ENCODE measurements around the gene TSHZ2.
A peak's percentile ranks its signal among the peaks of the same experiment; 100 is the strongest.

Gene TSHZ2

GRCh38 chr20:53180928-53181362, 208.8 kb downstream of the TSHZ2 start:
- DNase-seq (ENCODE audit: low read depth) = no peak
- Histone ChIP-seq H3K27me3 (replicated peaks; ENCODE audit: control insufficient read depth, insufficient read depth, low read length) (no peaks in the 10 kb centered on the region), H3K4me3 (ENCODE audit: low read length) (no peak overlapping the region), H3K9ac (ENCODE audit: low read length) (no peak overlapping the region), H3K36me3 (ENCODE audit: control insufficient read depth, insufficient read depth, low read length, severe bottlenecking) (no peaks in the 10 kb centered on the region), H3K9me3 (ENCODE audit: control insufficient read depth, low read length) (no peaks in the 10 kb centered on the region), H3K4me1 (ENCODE audit: control insufficient read depth, insufficient read depth, low read length) (no peaks in the 10 kb centered on the region)

- DNase-seq (ENCODE audit: low read depth) = no peak
- Histone ChIP-seq H3K27me3 (replicated peaks; ENCODE audit: control insufficient read depth, insufficient read depth, low read length) (no peaks in the 10 kb centered on the region), H3K36me3 (ENCODE audit: control insufficient read depth, insufficient read depth, low read length, severe bottlenecking) (no peaks in the 10 kb centered on the region), H3K4me1 (ENCODE audit: control insufficient read depth, insufficient read depth, low read length) (no peaks in the 10 kb centered on the region), H3K9me3 (ENCODE audit: control insufficient read depth, low read length) (no peaks in the 10 kb centered on the region), H3K9ac (ENCODE audit: low read length) (no peak overlapping the region), H3K4me3 (ENCODE audit: low read length) (no peak overlapping the region)
Measured at GRCh38 chr20:53181866-53182376, 209.8 kb downstream of the TSHZ2 start.

- Histone ChIP-seq H3K4me1 (ENCODE audit: control insufficient read depth, insufficient read depth, low read length) (no peaks in the 10 kb centered on the region), H3K27me3 (replicated peaks; ENCODE audit: control insufficient read depth, insufficient read depth, low read length) (no peaks in the 10 kb centered on the region), H3K9ac (ENCODE audit: low read length) (no peak overlapping the region), H3K4me3 (ENCODE audit: low read length) (no peak overlapping the region), H3K36me3 (ENCODE audit: control insufficient read depth, insufficient read depth, low read length, severe bottlenecking) (no peaks in the 10 kb centered on the region), H3K9me3 (ENCODE audit: control insufficient read depth, low read length) (no peaks in the 10 kb centered on the region)
- DNase-seq (ENCODE audit: low read depth) = no peak
Measured at GRCh38 chr20:53183181-53183580, 211.0 kb downstream of the TSHZ2 start.

- H3K4me3 ChIP-seq (ENCODE audit: low read length) = no peak overlapping the region
- no peaks in the 10 kb centered on the region for H3K9me3 ChIP-seq (ENCODE audit: control insufficient read depth, low read length)
- H3K4me1 ChIP-seq (ENCODE audit: control insufficient read depth, insufficient read depth, low read length) = no peaks in the 10 kb centered on the region
- H3K9ac ChIP-seq (ENCODE audit: low read length) = no peak overlapping the region
- no peak for DNase-seq (ENCODE audit: low read depth)
- H3K27me3 ChIP-seq (replicated peaks; ENCODE audit: control insufficient read depth, insufficient read depth, low read length) = no peaks in the 10 kb centered on the region
- H3K36me3 ChIP-seq (ENCODE audit: control insufficient read depth, insufficient read depth, low read length, severe bottlenecking) = no peaks in the 10 kb centered on the region
Measured at GRCh38 chr20:53186635-53187034, 214.5 kb downstream of the TSHZ2 start.

GRCh38 chr20:53187392-53188068, 215.4 kb downstream of the TSHZ2 start:
- Histone ChIP-seq H3K36me3 (ENCODE audit: control insufficient read depth, insufficient read depth, low read length, severe bottlenecking) (no peaks in the 10 kb centered on the region), H3K4me1 (ENCODE audit: control insufficient read depth, insufficient read depth, low read length) (no peaks in the 10 kb centered on the region), H3K9ac (ENCODE audit: low read length) (no peak overlapping the region), H3K27me3 (replicated peaks; ENCODE audit: control insufficient read depth, insufficient read depth, low read length) (no peaks in the 10 kb centered on the region), H3K9me3 (ENCODE audit: control insufficient read depth, low read length) (no peaks in the 10 kb centered on the region), H3K4me3 (ENCODE audit: low read length) (no peak overlapping the region)
- DNase-seq (ENCODE audit: low read depth) = no peak

- Histone ChIP-seq H3K4me1 (ENCODE audit: control insufficient read depth, insufficient read depth, low read length) (no peaks in the 10 kb centered on the region), H3K9ac (ENCODE audit: low read length) (no peak overlapping the region), H3K27me3 (replicated peaks; ENCODE audit: control insufficient read depth, insufficient read depth, low read length) (no peaks in the 10 kb centered on the region), H3K9me3 (ENCODE audit: control insufficient read depth, low read length) (no peaks in the 10 kb centered on the region), H3K4me3 (ENCODE audit: low read length) (no peak overlapping the region), H3K36me3 (ENCODE audit: control insufficient read depth, insufficient read depth, low read length, severe bottlenecking) (no peaks in the 10 kb centered on the region)
- no peak for DNase-seq (ENCODE audit: low read depth)
Measured at GRCh38 chr20:53190225-53190624, 218.1 kb downstream of the TSHZ2 start.

GRCh38 chr20:53191957-53192356, 219.8 kb downstream of the TSHZ2 start:
- Histone ChIP-seq H3K27me3 (replicated peaks; ENCODE audit: control insufficient read depth, insufficient read depth, low read length) (no peaks in the 10 kb centered on the region), H3K4me3 (ENCODE audit: low read length) (no peak overlapping the region), H3K36me3 (ENCODE audit: control insufficient read depth, insufficient read depth, low read length, severe bottlenecking) (no peaks in the 10 kb centered on the region), H3K4me1 (ENCODE audit: control insufficient read depth, insufficient read depth, low read length) (peaks cover 3% of the 10 kb centered on the region), H3K9me3 (ENCODE audit: control insufficient read depth, low read length) (no peaks in the 10 kb centered on the region), H3K9ac (ENCODE audit: low read length) (no peak overlapping the region)
- no peak for DNase-seq (ENCODE audit: low read depth)

GRCh38 chr20:53194306-53195290, 222.4 kb downstream of the TSHZ2 start:
- no peak overlapping the region for H3K4me3 ChIP-seq (ENCODE audit: low read length)

GRCh38 chr20:53195876-53196610, 223.9 kb downstream of the TSHZ2 start:
- H3K9ac ChIP-seq (ENCODE audit: low read length) = no peak overlapping the region
- H3K36me3 ChIP-seq (ENCODE audit: control insufficient read depth, insufficient read depth, low read length, severe bottlenecking) = no peaks in the 10 kb centered on the region
- H3K27me3 ChIP-seq (replicated peaks; ENCODE audit: control insufficient read depth, insufficient read depth, low read length) = no peaks in the 10 kb centered on the region
- H3K4me3 ChIP-seq (ENCODE audit: low read length) = peak overlapping the region; percentile 45
- H3K9me3 ChIP-seq (ENCODE audit: control insufficient read depth, low read length) = no peaks in the 10 kb centered on the region
- peaks cover 4% of the 10 kb centered on the region for H3K4me1 ChIP-seq (ENCODE audit: control insufficient read depth, insufficient read depth, low read length)
- DNase-seq (ENCODE audit: low read depth) = no peak

More at GRCh38 chr20:53194306-53195290, 222.4 kb downstream of the TSHZ2 start:
- Histone ChIP-seq H3K9ac (ENCODE audit: low read length) (no peak overlapping the region), H3K4me1 (ENCODE audit: control insufficient read depth, insufficient read depth, low read length) (peaks cover 3% of the 10 kb centered on the region), H3K36me3 (ENCODE audit: control insufficient read depth, insufficient read depth, low read length, severe bottlenecking) (no peaks in the 10 kb centered on the region), H3K9me3 (ENCODE audit: control insufficient read depth, low read length) (no peaks in the 10 kb centered on the region), H3K27me3 (replicated peaks; ENCODE audit: control insufficient read depth, insufficient read depth, low read length) (no peaks in the 10 kb centered on the region)
- no peak for DNase-seq (ENCODE audit: low read depth)

- no peak for DNase-seq (ENCODE audit: low read depth)
- no peaks in the 10 kb centered on the region for H3K9me3 ChIP-seq (ENCODE audit: control insufficient read depth, low read length)
- H3K9ac ChIP-seq (ENCODE audit: low read length) = no peak overlapping the region
- H3K27me3 ChIP-seq (replicated peaks; ENCODE audit: control insufficient read depth, insufficient read depth, low read length) = no peaks in the 10 kb centered on the region
- H3K36me3 ChIP-seq (ENCODE audit: control insufficient read depth, insufficient read depth, low read length, severe bottlenecking) = no peaks in the 10 kb centered on the region
- no peak overlapping the region for H3K4me3 ChIP-seq (ENCODE audit: low read length)
- H3K4me1 ChIP-seq (ENCODE audit: control insufficient read depth, insufficient read depth, low read length) = peaks cover 6% of the 10 kb centered on the region
Measured at GRCh38 chr20:53201588-53201987, 229.4 kb downstream of the TSHZ2 start.

GRCh38 chr20:53202777-53203176, 230.6 kb downstream of the TSHZ2 start:
- no peak for DNase-seq (ENCODE audit: low read depth)
- Histone ChIP-seq H3K9me3 (ENCODE audit: control insufficient read depth, low read length) (no peaks in the 10 kb centered on the region), H3K27me3 (replicated peaks; ENCODE audit: control insufficient read depth, insufficient read depth, low read length) (no peaks in the 10 kb centered on the region), H3K4me1 (ENCODE audit: control insufficient read depth, insufficient read depth, low read length) (peaks cover 6% of the 10 kb centered on the region), H3K9ac (ENCODE audit: low read length) (no peak overlapping the region), H3K36me3 (ENCODE audit: control insufficient read depth, insufficient read depth, low read length, severe bottlenecking) (no peaks in the 10 kb centered on the region), H3K4me3 (ENCODE audit: low read length) (no peak overlapping the region)
